Calu3 (cell line): ENCODE data around the gene SMCP. TPM values are rescaled to one million over a fixed set of nuclear protein-coding genes. Genes with fewer than 3 reads are reported as not detected.
A peak's percentile ranks its signal among the peaks of the same experiment; 100 is the strongest.

ENCODE experiments used
- BruUV-seq: library from RNA; stranded (reverse); fragments of 400-500 nt; replicated peaks from 2 replicates; lab custom pipeline; 2021; lab: Mats Ljungman, UMichigan
- CTCF ChIA-PET: fragments of 300-600 bp; sonication (Branson Sonifier 250); formaldehyde crosslinking; loops from one replicate; lab custom pipeline; 2022; ENCODE audit warnings: antibody characterized with exemption; lab: Charles Lee
- DNase-seq: peaks from one replicate; pipeline ENCODE4 v3.0.0; 2022
- H3K27ac Mint-ChIP-seq: one replicate; pipeline ENCODE4 v1.8.0; 2022; ENCODE audit warnings: mixed read lengths; ENCODE audit not compliant: unreplicated experiment
- H3K27me3 Mint-ChIP-seq: one replicate; pipeline ENCODE4 v1.8.0; 2022; ENCODE audit warnings: mixed read lengths; ENCODE audit not compliant: unreplicated experiment
- H3K36me3 Mint-ChIP-seq: one replicate; pipeline ENCODE4 v1.8.0; 2022; ENCODE audit warnings: mild to moderate bottlenecking, moderate library complexity, mixed read lengths; ENCODE audit not compliant: insufficient read depth, unreplicated experiment
- H3K4me1 Mint-ChIP-seq: one replicate; pipeline ENCODE4 v1.8.0; 2022; ENCODE audit warnings: mild to moderate bottlenecking, low read depth, mixed read lengths; ENCODE audit not compliant: unreplicated experiment
- H3K4me3 Mint-ChIP-seq: one replicate; pipeline ENCODE4 v1.8.0; 2022; ENCODE audit warnings: mild to moderate bottlenecking, low read depth, moderate library complexity, mixed read lengths; ENCODE audit not compliant: unreplicated experiment
- H3K9me3 Mint-ChIP-seq: one replicate; pipeline ENCODE4 v1.8.0; 2022; ENCODE audit warnings: low read depth, mixed read lengths; ENCODE audit not compliant: unreplicated experiment
- intact Hi-C: fragments of 100-400 bp; cut with micrococcal nuclease; formaldehyde crosslinking; loops from one replicate; pipeline ENCODE4 v1.10.0; 2022; ENCODE audit not compliant: unreplicated experiment
- total RNA-seq: library from RNA; stranded (reverse); gene quantifications from 2 replicates; pipeline ENCODE4 v1.2.3, GENCODE V29; 2022
- TF ChIP-seq, protein P1 (sequence below): fragments of 200-600 bp; IDR thresholded peaks from one replicate; pipeline ENCODE4 v1.8.0; 2022; ENCODE audit warnings: antibody characterized with exemption; ENCODE audit not compliant: unreplicated experiment

The SMCP gene
- total RNA-seq, 1 experiment from 2014 or later: not detected

DNA sequence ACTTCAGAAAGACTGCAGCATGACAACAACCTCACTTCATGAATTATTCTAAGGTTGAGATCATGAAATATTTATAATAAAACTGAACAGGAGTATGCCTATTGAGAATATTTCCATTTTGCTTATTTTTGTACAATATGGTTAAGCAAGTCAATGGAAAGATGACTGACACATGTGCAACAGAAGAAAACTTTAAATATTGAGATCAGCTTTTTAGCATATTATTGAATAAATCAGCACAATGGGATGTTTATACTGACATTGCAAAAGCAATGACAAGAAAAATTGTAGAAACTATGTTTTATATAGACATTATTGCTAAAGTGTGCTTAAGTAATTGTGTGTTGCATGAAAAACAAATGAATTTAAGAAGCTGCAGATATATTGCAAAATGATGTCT lies 13.7 kb upstream of the SMCP start:
- CTCF ChIA-PET: no interaction called here
- no TSS peak for BruUV-seq
- no peak for DNase-seq

DNA sequence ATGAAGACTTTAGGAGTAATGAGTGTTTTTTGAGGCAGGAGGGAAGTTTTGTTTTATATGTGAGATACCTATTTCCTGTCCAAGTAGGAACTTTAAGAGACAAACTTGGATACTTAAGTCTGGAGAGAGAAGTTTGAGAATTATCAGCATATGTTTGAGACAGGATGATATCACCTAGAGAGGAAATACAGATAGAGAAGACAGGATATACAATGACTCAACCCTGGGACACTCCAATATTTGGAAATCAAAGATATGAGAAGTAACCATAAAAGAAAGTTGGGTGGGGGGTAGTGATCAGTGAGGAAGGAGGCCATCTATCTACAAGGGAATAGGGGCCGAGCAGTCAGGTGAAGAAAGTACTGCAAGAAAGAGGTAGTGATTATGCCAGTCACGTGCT lies 11.8 kb upstream of the SMCP start:
- no peaks in the 10 kb centered on the region for H3K36me3 Mint-ChIP-seq
- intact Hi-C loops: loop anchor here (5.0 kb wide), 1 partner anchor 119 kb away; no protein-coding TSS in a partner anchor
- no peak for DNase-seq
- no peaks in the 10 kb centered on the region for H3K4me1 Mint-ChIP-seq
- no TSS peak for BruUV-seq
- H3K27me3 Mint-ChIP-seq: peaks cover 2% of the 10 kb centered on the region
- TF ChIP-seq, protein P1, sequence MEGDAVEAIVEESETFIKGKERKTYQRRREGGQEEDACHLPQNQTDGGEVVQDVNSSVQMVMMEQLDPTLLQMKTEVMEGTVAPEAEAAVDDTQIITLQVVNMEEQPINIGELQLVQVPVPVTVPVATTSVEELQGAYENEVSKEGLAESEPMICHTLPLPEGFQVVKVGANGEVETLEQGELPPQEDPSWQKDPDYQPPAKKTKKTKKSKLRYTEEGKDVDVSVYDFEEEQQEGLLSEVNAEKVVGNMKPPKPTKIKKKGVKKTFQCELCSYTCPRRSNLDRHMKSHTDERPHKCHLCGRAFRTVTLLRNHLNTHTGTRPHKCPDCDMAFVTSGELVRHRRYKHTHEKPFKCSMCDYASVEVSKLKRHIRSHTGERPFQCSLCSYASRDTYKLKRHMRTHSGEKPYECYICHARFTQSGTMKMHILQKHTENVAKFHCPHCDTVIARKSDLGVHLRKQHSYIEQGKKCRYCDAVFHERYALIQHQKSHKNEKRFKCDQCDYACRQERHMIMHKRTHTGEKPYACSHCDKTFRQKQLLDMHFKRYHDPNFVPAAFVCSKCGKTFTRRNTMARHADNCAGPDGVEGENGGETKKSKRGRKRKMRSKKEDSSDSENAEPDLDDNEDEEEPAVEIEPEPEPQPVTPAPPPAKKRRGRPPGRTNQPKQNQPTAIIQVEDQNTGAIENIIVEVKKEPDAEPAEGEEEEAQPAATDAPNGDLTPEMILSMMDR: no peak
- no peak overlapping the region for H3K27ac Mint-ChIP-seq
- CTCF ChIA-PET: interaction anchor here (0.8 kb wide), 1 partner anchor 326 kb away, joined by 3 read pairs; no protein-coding TSS in a partner anchor
- no peaks in the 10 kb centered on the region for H3K9me3 Mint-ChIP-seq
- H3K4me3 Mint-ChIP-seq: no peak overlapping the region

More for the DNA sequence above, 13.7 kb upstream of the SMCP start:
- H3K27ac Mint-ChIP-seq: no peak overlapping the region
- peaks cover 21% of the 10 kb centered on the region for H3K27me3 Mint-ChIP-seq
- H3K4me3 Mint-ChIP-seq: no peak overlapping the region
- no peaks in the 10 kb centered on the region for H3K9me3 Mint-ChIP-seq
- no peaks in the 10 kb centered on the region for H3K36me3 Mint-ChIP-seq
- TF ChIP-seq, protein P1: no peak
- no peaks in the 10 kb centered on the region for H3K4me1 Mint-ChIP-seq
- intact Hi-C loops: no loop called here

DNA sequence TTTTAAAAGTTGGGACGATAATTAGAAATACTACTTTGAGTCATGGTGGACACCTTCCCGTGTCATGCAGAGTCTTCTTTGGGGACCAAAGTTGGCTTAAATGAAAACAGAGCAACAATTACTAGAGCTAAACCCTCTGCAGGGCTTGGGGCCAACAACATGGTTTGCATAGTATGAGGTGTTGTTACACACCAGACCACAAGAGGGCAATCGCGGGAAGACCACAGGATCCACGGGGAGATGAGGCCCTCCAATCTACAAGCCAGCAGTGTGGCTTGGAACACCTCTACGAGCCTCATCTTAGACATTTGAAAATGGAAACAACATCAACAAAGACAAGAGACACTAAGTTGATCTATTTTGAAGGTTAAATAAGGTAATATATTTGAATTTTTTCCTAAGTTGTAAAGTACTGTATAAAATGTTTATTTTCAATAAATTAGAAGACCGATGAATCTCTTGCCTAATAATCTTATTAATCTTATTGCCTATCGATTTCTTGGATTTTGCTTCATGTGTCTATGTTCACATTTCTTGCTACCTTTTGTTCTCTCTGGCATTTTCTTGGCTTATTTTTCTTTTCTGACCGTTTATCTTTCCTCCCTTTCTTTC lies 8.2 kb upstream of the SMCP start:
- Mint-ChIP-seq H3K36me3 (no peaks in the 10 kb centered on the region), H3K9me3 (no peaks in the 10 kb centered on the region), H3K4me3 (no peak overlapping the region), H3K27me3 (no peaks in the 10 kb centered on the region), H3K4me1 (no peaks in the 10 kb centered on the region), H3K27ac (no peak overlapping the region)
- TF ChIP-seq, protein P1: peak; percentile 90
- peak; percentile 86 for DNase-seq
- intact Hi-C loops: loop anchor here (2.0 to 5.0 kb wide), 6 partner anchors 37 to 409 kb away; no protein-coding TSS in a partner anchor
- CTCF ChIA-PET: interaction anchor here (0.7 to 4.6 kb wide), 13 partner anchors 10 to 326 kb away, joined by 3 to 76 read pairs (median 5); partner anchors contain the start of gene IVL
- BruUV-seq: no TSS peak

DNA sequence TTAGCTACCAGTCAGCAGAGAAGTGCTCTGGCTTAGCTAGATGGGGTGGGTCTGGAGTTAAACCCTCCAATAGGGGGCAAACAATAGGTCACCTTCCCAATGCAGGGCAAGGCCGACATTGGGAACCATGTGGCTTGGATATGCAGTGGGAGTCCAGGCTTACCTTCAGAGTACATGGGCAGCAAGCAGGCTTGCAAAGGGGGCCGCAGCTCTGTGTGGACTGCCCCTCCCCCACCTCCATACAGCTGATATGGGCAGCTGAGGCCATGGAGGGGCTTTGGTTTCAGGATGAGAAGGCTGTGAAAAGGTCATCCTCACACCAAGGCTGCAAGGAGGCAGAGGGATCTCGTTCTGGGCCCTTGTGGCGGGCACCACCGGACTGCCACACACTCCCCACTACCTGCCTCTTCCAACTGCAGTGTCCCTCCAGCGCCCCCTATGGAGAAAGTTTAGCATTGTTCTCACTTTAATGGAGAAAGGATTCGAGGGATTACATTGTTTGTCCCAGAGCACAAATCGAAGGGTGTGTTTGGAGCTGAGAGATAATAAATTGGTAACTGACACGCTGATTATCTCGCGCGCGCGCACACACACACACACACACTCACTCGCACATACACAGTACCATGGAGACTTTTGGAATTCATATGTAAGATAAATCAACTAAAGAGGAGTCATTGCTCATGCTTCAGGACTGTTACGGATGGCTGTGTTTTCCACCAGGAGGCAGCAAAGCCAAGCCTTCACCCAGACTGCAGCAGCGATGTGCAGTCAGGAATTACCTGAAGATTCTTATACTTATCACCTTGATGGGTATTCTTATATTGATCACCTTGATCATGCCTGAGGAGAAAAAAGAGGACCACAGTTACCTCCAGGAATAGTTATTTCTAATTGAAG lies 7.0 kb upstream of the SMCP start:
- Mint-ChIP-seq H3K9me3 (no peaks in the 10 kb centered on the region), H3K36me3 (no peaks in the 10 kb centered on the region), H3K27me3 (no peaks in the 10 kb centered on the region), H3K4me3 (no peak overlapping the region), H3K4me1 (no peaks in the 10 kb centered on the region), H3K27ac (no peak overlapping the region)
- intact Hi-C loops: loop anchor here (1.0 to 2.0 kb wide), 6 partner anchors 36 to 408 kb away; no protein-coding TSS in a partner anchor
- TF ChIP-seq, protein P1: peak; percentile 73
- no TSS peak for BruUV-seq
- peak; percentile 69 for DNase-seq
- CTCF ChIA-PET: interaction anchor here (0.6 to 4.6 kb wide), 9 partner anchors 35 to 325 kb away, joined by 3 to 76 read pairs (median 7); partner anchors contain the start of gene IVL
